ENCODE results near the gene DNER. TPM values are rescaled to one million over a fixed set of nuclear protein-coding genes. Genes with fewer than 3 reads are reported as not detected.

DNER gene
- polyA plus RNA-seq, 2 of the 4 experiments (the other 2 are of a cell fraction) = 0.34 to 4.2 TPM

DNA sequence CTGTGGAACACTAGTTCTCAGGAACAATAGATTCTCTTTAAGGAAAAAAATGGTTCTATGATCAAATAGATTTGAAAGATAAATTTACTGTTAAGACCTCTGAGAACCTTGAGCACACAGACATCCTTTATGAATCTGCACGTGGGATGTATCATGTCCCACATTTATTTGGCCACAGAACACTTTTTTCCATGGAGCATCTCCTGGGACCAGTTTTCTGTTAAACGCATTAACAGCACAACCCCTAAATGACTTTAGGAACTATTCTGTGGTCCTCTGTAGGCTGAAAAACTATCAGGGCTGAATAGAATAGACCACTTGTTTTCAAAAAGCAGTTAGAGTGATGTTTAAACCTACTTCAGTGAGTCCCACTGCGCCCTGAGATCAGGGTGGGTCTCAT lies 311.1 kb downstream of the DNER start:
- DNase-seq (ENCODE audit: low read depth in 1 of 2, low spot score in 1 of 2) (no peak), ATAC-seq (no peak), FAIRE-seq (no peak)
- Histone ChIP-seq H3K4me1 (peaks cover 19% of the 10 kb centered on the region), H3K4me3 (no peak overlapping the region), H3K4me2 (no peak overlapping the region), H3K9me3 (no peaks in the 10 kb centered on the region), H3K27ac (no peak overlapping the region; a peak in 1 of 6 replicates)
- ChIA-PET POLR2A (no interaction called here), CTCF (interaction anchor here (1.2 kb wide), 1 partner anchor 61 kb away, joined by 5 read pairs; no protein-coding TSS in a partner anchor)
- TF ChIP-seq HOXB5 (CRISPR knock-in tag; IDR thresholded peaks at IDR 0.05) (no peak), ZNF302 (CRISPR knock-in tag; IDR thresholded peaks at IDR 0.05) (no peak), NPAS2 (CRISPR knock-in tag; IDR thresholded peaks at IDR 0.05; ENCODE audit: borderline replicate concordance) (no peak), EHMT2 (IDR thresholded peaks at IDR 0.05; ENCODE audit: low read depth) (no peak), CBX2 (IDR thresholded peaks at IDR 0.05; ENCODE audit: borderline replicate concordance, low read depth) (no peak), HOXB13 (CRISPR knock-in tag; IDR thresholded peaks at IDR 0.05; ENCODE audit: low read depth) (no peak), FOSL2 (IDR thresholded peaks at IDR 0.05) (no peak), FOSL2 (CRISPR knock-in tag; IDR thresholded peaks at IDR 0.05) (no peak), NFE2L2 (conservative IDR thresholded peaks at IDR 0.05; ENCODE audit: low read length) (no peak), SMC3 (IDR thresholded peaks at IDR 0.05) (no peak), CHD2 (IDR thresholded peaks at IDR 0.05; ENCODE audit: low read length, partially characterized antibody) (no peak)
- TF ChIP-seq, protein P1, sequence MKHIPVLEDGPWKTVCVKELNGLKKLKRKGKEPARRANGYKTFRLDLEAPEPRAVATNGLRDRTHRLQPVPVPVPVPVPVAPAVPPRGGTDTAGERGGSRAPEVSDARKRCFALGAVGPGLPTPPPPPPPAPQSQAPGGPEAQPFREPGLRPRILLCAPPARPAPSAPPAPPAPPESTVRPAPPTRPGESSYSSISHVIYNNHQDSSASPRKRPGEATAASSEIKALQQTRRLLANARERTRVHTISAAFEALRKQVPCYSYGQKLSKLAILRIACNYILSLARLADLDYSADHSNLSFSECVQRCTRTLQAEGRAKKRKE (CRISPR knock-in tag; IDR thresholded peaks at IDR 0.05; ENCODE audit: low read depth) = no peak
- WGBS (ENCODE audit: missing lambda C conversion rate) = 68% methylated on average over 3 of the region's 3 CpGs

DNA sequence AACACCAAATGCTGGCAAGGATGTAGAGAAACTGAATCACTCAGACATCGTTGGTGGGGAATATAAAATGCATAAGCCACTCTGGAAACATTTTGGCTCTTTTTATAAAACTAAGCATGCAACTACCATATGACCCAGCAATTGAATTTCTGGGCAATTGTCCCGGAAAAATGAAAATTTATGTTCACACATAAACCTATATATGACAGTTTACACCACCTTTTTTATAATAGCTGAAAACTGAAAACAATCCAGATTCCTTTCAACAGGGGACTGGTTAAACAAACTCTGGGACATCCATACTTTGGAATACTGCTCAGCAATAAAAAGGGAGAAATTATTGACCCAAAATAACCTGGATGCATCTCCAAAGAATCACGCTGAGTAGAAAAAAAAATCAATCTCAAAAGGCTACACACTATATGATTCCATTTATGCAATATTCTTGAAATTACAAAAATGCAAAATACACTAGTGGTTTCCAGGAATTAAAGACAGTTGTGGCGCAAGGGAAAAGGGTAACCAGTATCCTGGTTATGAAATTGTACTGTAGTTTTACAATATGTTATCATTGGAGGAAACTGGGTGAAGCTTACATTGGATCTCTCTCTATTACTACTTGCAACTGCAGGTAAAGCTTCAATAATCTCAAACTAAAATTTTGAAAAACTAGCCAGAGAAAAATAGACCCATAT lies 313.0 kb downstream of the DNER start:
- no peak for FAIRE-seq
- ChIA-PET POLR2A (no interaction called here), CTCF (no interaction called here)
- no peaks in the 10 kb centered on the region for H3K4me1 ChIP-seq
- no peak overlapping the region for H3K27ac ChIP-seq
- no peak overlapping the region for H3K4me2 ChIP-seq
- TF ChIP-seq MAFK (IDR thresholded peaks at IDR 0.05; ENCODE audit: partially characterized antibody) (no peak), RCOR1 (IDR thresholded peaks at IDR 0.05; ENCODE audit: low read depth, low read length) (no peak), CHD4 (IDR thresholded peaks at IDR 0.05; ENCODE audit: borderline replicate concordance) (no peak), FOSB (CRISPR knock-in tag; IDR thresholded peaks at IDR 0.05) (no peak), CTCF (IDR thresholded peaks at IDR 0.05) (no peak), BCL3 (IDR thresholded peaks at IDR 0.05) (no peak), JUNB (IDR thresholded peaks at IDR 0.05) (no peak), RARB (CRISPR knock-in tag; IDR thresholded peaks at IDR 0.05) (no peak), E2F6 (IDR thresholded peaks at IDR 0.05; ENCODE audit: borderline replicate concordance, low read depth) (no peak), ZNF302 (CRISPR knock-in tag; IDR thresholded peaks at IDR 0.05) (no peak), KDM1A (IDR thresholded peaks at IDR 0.05; ENCODE audit: low read depth) (no peak), CBX8 (IDR thresholded peaks at IDR 0.05) (no peak), NR3C1 (IDR thresholded peaks at IDR 0.05) (no peak), HOXB5 (CRISPR knock-in tag; IDR thresholded peaks at IDR 0.05) (no peak), PBX3 (IDR thresholded peaks at IDR 0.05) (no peak), ELK1 (IDR thresholded peaks at IDR 0.05; ENCODE audit: low read depth, low read length) (no peak)
- TF ChIP-seq, protein P2, sequence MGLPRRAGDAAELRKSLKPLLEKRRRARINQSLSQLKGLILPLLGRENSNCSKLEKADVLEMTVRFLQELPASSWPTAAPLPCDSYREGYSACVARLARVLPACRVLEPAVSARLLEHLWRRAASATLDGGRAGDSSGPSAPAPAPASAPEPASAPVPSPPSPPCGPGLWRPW (IDR thresholded peaks at IDR 0.05) = no peak
- WGBS (ENCODE audit: missing lambda C conversion rate) = 65% methylated on average over 4 of the region's 4 CpGs
- DNase-seq (ENCODE audit: low read depth in 1 of 2, low spot score in 1 of 2) = no peak
- H3K9me3 ChIP-seq = no peaks in the 10 kb centered on the region
- no peak for ATAC-seq
- H3K4me3 ChIP-seq = no peak overlapping the region
